C4-2B (cell line): ENCODE data around the gene TNK2.

ENCODE experiments used
- CTCF ChIP-seq: fragments of 450-650 bp; conservative IDR thresholded peaks from 2 replicates; pipeline ENCODE4 v1.5.1; 2017; ENCODE audit warnings: mild to moderate bottlenecking
- ZFX ChIP-seq: fragments of 450-650 bp; IDR thresholded peaks from 2 replicates; pipeline ENCODE4 v1.6.1; 2017

- TF ChIP-seq CTCF (no peak), ZFX (no peak)
These were observed 93.1 kb downstream of the TNK2 start for GRCh38 chr3:195815169-195815771.
